ENCODE results near the gene LINC00305. TPM values are rescaled to one million over a fixed set of nuclear protein-coding genes. Genes with fewer than 3 reads are reported as not detected.
A peak's percentile ranks its signal among the peaks of the same experiment; 100 is the strongest.

LINC00305 gene
- total and polyA plus RNA-seq, 2 experiments from 2014 or later = not detected

DNA sequence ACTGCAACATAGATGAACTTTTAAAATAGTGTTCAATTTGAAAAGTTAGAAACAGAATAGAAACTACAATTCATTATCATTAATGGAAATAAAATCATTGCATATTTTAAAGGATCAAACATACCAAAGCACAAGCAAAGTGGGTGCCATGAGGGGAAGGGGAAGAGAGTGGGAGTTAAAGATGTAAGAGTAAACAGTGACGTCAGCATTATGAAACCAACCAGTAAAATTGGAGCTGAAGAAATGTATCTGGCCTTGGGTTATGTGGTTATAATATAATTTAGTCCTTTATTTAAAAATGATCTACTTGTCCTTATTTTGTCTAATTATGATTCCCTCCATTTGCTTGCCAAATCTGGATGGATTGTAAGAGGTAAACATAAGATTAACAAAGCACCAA lies 6.0 kb downstream of the LINC00305 start:
- H3K9ac ChIP-seq = no peak overlapping the region
- no peaks in the 10 kb centered on the region for H3K27me3 ChIP-seq (replicated peaks; ENCODE audit: insufficient read depth)
- no peak overlapping the region for H3K27ac ChIP-seq
- no peaks in the 10 kb centered on the region for H3K9me3 ChIP-seq (ENCODE audit: low read depth)
- no peak overlapping the region for H3K4me2 ChIP-seq (ENCODE audit: unreplicated experiment)
- 26 to 50% methylated on average over 1 of the region's 1 CpG for WGBS, 2 experiments (ENCODE audit: low coverage in 1 of 2, low lambda C conversion rate in 2 of 2, missing lambda C conversion rate in 2 of 2)
- TF ChIP-seq EZH2 (IDR thresholded peaks at IDR 0.05; ENCODE audit: insufficient read depth, poor library complexity, severe bottlenecking) (no peak), EZH2phosphoT487 (IDR thresholded peaks at IDR 0.05; ENCODE audit: insufficient read depth, low read depth) (no peak)
- H3K36me3 ChIP-seq (ENCODE audit: low read depth) = no peaks in the 10 kb centered on the region
- no peak overlapping the region for H3K4me3 ChIP-seq
- in situ Hi-C loops (cut with MboI) = no loop called here
- H2AFZ ChIP-seq = no peak overlapping the region
- no peak for DNase-seq
- H3F3A ChIP-seq (ENCODE audit: insufficient read depth) = no peaks in the 10 kb centered on the region
- no peaks in the 10 kb centered on the region for H3K9me2 ChIP-seq (ENCODE audit: insufficient read depth)
- H3K4me1 ChIP-seq (ENCODE audit: insufficient read depth) = no peaks in the 10 kb centered on the region
- H3K79me2 ChIP-seq (ENCODE audit: insufficient read depth) = no peaks in the 10 kb centered on the region
- no peaks in the 10 kb centered on the region for H4K20me1 ChIP-seq (ENCODE audit: insufficient read depth)

- Histone ChIP-seq H3K4me1 (ENCODE audit: insufficient read depth) (no peaks in the 10 kb centered on the region), H3K4me3 (no peak overlapping the region), H3K36me3 (ENCODE audit: low read depth) (no peaks in the 10 kb centered on the region), H3K27ac (no peak overlapping the region), H3K79me2 (ENCODE audit: insufficient read depth) (no peaks in the 10 kb centered on the region), H2AFZ (no peak overlapping the region), H3K9me2 (ENCODE audit: insufficient read depth) (no peaks in the 10 kb centered on the region), H3K9me3 (ENCODE audit: low read depth) (no peaks in the 10 kb centered on the region), H3K4me2 (ENCODE audit: unreplicated experiment) (no peak overlapping the region), H3F3A (ENCODE audit: insufficient read depth) (no peaks in the 10 kb centered on the region), H4K20me1 (ENCODE audit: insufficient read depth) (no peaks in the 10 kb centered on the region), H3K9ac (no peak overlapping the region), H3K27me3 (replicated peaks; ENCODE audit: insufficient read depth) (no peaks in the 10 kb centered on the region; the same call in 1 of the 2 replicates)
- in situ Hi-C loops (cut with MboI) = no loop called here
- TF ChIP-seq EZH2phosphoT487 (IDR thresholded peaks at IDR 0.05; ENCODE audit: insufficient read depth, low read depth) (no peak), EZH2 (IDR thresholded peaks at IDR 0.05; ENCODE audit: insufficient read depth, poor library complexity, severe bottlenecking) (no peak)
- 48 to 57% methylated on average over 1 of the region's 1 CpG for WGBS, 2 experiments (ENCODE audit: low coverage in 1 of 2, low lambda C conversion rate in 2 of 2, missing lambda C conversion rate in 2 of 2)
- DNase-seq = no peak
These were observed 11.0 kb downstream of the LINC00305 start for GRCh38 chr18:64137914-64138313.

DNA sequence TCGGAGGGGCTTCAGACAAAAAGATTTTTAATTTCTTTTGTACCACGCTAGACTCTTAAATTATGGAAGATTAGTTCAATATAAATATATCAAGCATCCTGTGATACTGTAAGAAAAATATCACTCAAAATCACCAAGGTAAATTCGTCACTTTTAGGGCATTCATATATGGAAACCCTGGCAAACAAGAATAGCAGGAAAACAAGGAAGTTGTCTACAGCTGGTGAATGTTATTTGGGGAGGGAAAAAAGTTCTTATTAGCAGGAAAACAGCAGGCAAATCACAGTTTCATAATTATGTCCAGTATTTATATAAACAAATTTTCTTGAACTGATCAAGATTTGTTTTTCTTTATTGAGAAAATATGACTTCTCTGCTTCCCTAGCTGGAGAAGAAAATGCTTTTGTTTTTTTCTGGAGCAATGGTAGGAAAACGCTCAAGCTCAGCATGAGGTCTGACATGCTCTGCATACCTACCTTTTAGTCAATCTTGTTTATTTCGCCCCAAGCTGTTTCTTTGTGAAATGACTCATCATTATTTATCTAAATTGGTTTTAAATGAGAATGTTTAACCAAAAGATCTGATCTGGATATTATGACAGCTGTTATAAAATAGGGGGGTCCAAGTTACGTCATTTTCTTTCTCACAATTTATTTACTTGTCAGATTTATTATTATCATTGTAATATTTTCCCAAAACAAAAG lies 14.7 kb downstream of the LINC00305 start:
- Histone ChIP-seq H3K9me3 (ENCODE audit: low read depth) (no peaks in the 10 kb centered on the region), H3K9ac (no peak overlapping the region), H3K27ac (no peak overlapping the region), H3K4me1 (ENCODE audit: insufficient read depth) (no peaks in the 10 kb centered on the region), H3F3A (ENCODE audit: insufficient read depth) (no peaks in the 10 kb centered on the region), H3K9me2 (ENCODE audit: insufficient read depth) (no peaks in the 10 kb centered on the region), H3K4me3 (no peak overlapping the region), H2AFZ (no peak overlapping the region), H4K20me1 (ENCODE audit: insufficient read depth) (no peaks in the 10 kb centered on the region), H3K36me3 (ENCODE audit: low read depth) (no peaks in the 10 kb centered on the region), H3K4me2 (ENCODE audit: unreplicated experiment) (no peak overlapping the region), H3K79me2 (ENCODE audit: insufficient read depth) (no peaks in the 10 kb centered on the region), H3K27me3 (replicated peaks; ENCODE audit: insufficient read depth) (peaks cover 6% of the 10 kb centered on the region; the same call in 1 of the 2 replicates)
- DNase-seq = peak; percentile 5
- TF ChIP-seq EZH2 (IDR thresholded peaks at IDR 0.05; ENCODE audit: insufficient read depth, poor library complexity, severe bottlenecking) (no peak), EZH2phosphoT487 (IDR thresholded peaks at IDR 0.05; ENCODE audit: insufficient read depth, low read depth) (no peak)
- in situ Hi-C loops (cut with MboI) = no loop called here
- 24 to 31% methylated on average over 6 of the region's 6 CpGs for WGBS, 2 experiments (ENCODE audit: low coverage in 1 of 2, low lambda C conversion rate in 2 of 2, missing lambda C conversion rate in 2 of 2)

DNA sequence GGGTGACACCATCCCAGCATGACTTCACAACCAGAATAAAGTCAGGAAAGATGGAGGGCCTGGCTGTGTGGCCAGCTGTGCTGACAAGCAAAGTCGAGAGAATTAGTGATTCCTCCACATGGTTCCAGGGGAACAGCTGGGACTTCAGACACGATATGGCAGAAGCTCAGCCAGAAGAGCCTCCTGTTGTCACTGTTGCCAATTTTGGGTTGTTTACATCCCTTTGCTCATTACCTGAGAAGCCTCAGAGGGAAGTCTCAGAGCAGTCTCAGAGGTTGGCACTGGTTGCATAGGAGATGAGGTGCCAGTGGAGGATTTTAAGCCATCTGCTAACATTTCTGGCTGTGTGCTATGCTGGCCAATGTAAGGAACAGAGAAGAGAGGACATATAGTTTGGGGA lies 16.0 kb downstream of the LINC00305 start:
- Histone ChIP-seq H3K27me3 (replicated peaks; ENCODE audit: insufficient read depth) (peaks cover 6% of the 10 kb centered on the region; the same call in 1 of the 2 replicates), H3K36me3 (ENCODE audit: low read depth) (no peaks in the 10 kb centered on the region), H3F3A (ENCODE audit: insufficient read depth) (no peaks in the 10 kb centered on the region), H3K4me1 (ENCODE audit: insufficient read depth) (no peaks in the 10 kb centered on the region), H3K4me2 (ENCODE audit: unreplicated experiment) (no peak overlapping the region), H3K27ac (no peak overlapping the region), H3K9ac (no peak overlapping the region), H3K4me3 (no peak overlapping the region), H4K20me1 (ENCODE audit: insufficient read depth) (no peaks in the 10 kb centered on the region), H2AFZ (no peak overlapping the region), H3K9me3 (ENCODE audit: low read depth) (no peaks in the 10 kb centered on the region), H3K9me2 (ENCODE audit: insufficient read depth) (no peaks in the 10 kb centered on the region), H3K79me2 (ENCODE audit: insufficient read depth) (no peaks in the 10 kb centered on the region)
- in situ Hi-C loops (cut with MboI) = no loop called here
- WGBS, 2 experiments (ENCODE audit: low coverage in 1 of 2, low lambda C conversion rate in 2 of 2, missing lambda C conversion rate in 2 of 2) = 0 to 10% methylated on average over 2 of the region's 2 CpGs
- TF ChIP-seq EZH2phosphoT487 (IDR thresholded peaks at IDR 0.05; ENCODE audit: insufficient read depth, low read depth) = no peak
- TF ChIP-seq EZH2 (IDR thresholded peaks at IDR 0.05; ENCODE audit: insufficient read depth, poor library complexity, severe bottlenecking) = no peak
- no peak for DNase-seq

Data from GM23248 (cell line).